Activated naive CD4-positive, alpha-beta T cell treated with anti-CD3 and anti-CD28 coated beads, Interleukin-2, amount 10 ng/mL, durations not matched to agents 7 days and 5 days (primary cell): ENCODE measurements around the gene MBP.

ENCODE experiments used
- CTCF ChIA-PET: fragments of 350-600 bp; sonication (Branson Sonifier 250); formaldehyde crosslinking; loops from one replicate; lab custom pipeline; 2021; ENCODE audit warnings: antibody characterized with exemption; lab: Charles Lee
- DNase-seq: peaks from one replicate; pipeline ENCODE4 v3.0.0-alpha.2; 2020
- H3K27ac Mint-ChIP-seq: one replicate; pipeline ENCODE4 v1.8.0; 2021; ENCODE audit warnings: mild to moderate bottlenecking, moderate library complexity, mixed read lengths
- H3K27me3 Mint-ChIP-seq: one replicate; pipeline ENCODE4 v1.8.0; 2021; ENCODE audit warnings: mild to moderate bottlenecking, mixed read lengths
- H3K36me3 Mint-ChIP-seq: one replicate; pipeline ENCODE4 v1.8.0; 2021; ENCODE audit warnings: mixed read lengths
- H3K4me1 Mint-ChIP-seq: one replicate; pipeline ENCODE4 v1.8.0; 2021; ENCODE audit warnings: mixed read lengths
- H3K4me3 Mint-ChIP-seq: one replicate; pipeline ENCODE4 v1.8.0; 2021; ENCODE audit warnings: mild to moderate bottlenecking, moderate library complexity, mixed read lengths
- H3K9me3 Mint-ChIP-seq: one replicate; pipeline ENCODE4 v1.8.0; 2021; ENCODE audit warnings: mixed read lengths

The MBP gene

GRCh38 chr18:77144451-77145118 is 12.0 kb upstream of the MBP start:
- no peaks in the 10 kb centered on the region for H3K27me3 Mint-ChIP-seq
- H3K27ac Mint-ChIP-seq: no peak overlapping the region
- no peak for DNase-seq
- H3K9me3 Mint-ChIP-seq: peaks cover 31% of the 10 kb centered on the region
- H3K36me3 Mint-ChIP-seq: peaks cover 25% of the 10 kb centered on the region
- H3K4me1 Mint-ChIP-seq: peaks cover 58% of the 10 kb centered on the region
- no peak overlapping the region for H3K4me3 Mint-ChIP-seq
- CTCF ChIA-PET: no interaction called here

- H3K9me3 Mint-ChIP-seq: peaks cover 31% of the 10 kb centered on the region
- H3K4me1 Mint-ChIP-seq: peaks cover 60% of the 10 kb centered on the region
- DNase-seq: no peak
- H3K4me3 Mint-ChIP-seq: no peak overlapping the region
- no peaks in the 10 kb centered on the region for H3K27me3 Mint-ChIP-seq
- peaks cover 25% of the 10 kb centered on the region for H3K36me3 Mint-ChIP-seq
- CTCF ChIA-PET: no interaction called here
- no peak overlapping the region for H3K27ac Mint-ChIP-seq
These were observed 11.5 kb upstream of the MBP start for GRCh38 chr18:77144046-77144445.

GRCh38 chr18:77143196-77143595 is 10.6 kb upstream of the MBP start:
- Mint-ChIP-seq H3K4me3 (no peak overlapping the region), H3K36me3 (peaks cover 25% of the 10 kb centered on the region), H3K9me3 (peaks cover 31% of the 10 kb centered on the region), H3K27ac (no peak overlapping the region), H3K4me1 (peaks cover 60% of the 10 kb centered on the region), H3K27me3 (no peaks in the 10 kb centered on the region)
- CTCF ChIA-PET: no interaction called here
- DNase-seq: no peak

GRCh38 chr18:77141401-77142118 is 9.0 kb upstream of the MBP start:
- CTCF ChIA-PET: interaction anchor here (0.8 to 0.9 kb wide), 2 partner anchors 55 to 79 kb away, joined by 3 to 5 read pairs; no protein-coding TSS in a partner anchor
- H3K4me3 Mint-ChIP-seq: no peak overlapping the region
- H3K36me3 Mint-ChIP-seq: peaks cover 25% of the 10 kb centered on the region
- DNase-seq: no peak
- H3K9me3 Mint-ChIP-seq: peaks cover 31% of the 10 kb centered on the region
- peaks cover 5% of the 10 kb centered on the region for H3K27me3 Mint-ChIP-seq
- peak overlapping the region; percentile 88 for H3K27ac Mint-ChIP-seq
- peaks cover 47% of the 10 kb centered on the region for H3K4me1 Mint-ChIP-seq

- Mint-ChIP-seq H3K27ac (peak overlapping the region; percentile 88), H3K27me3 (peaks cover 5% of the 10 kb centered on the region), H3K9me3 (peaks cover 31% of the 10 kb centered on the region), H3K4me1 (peaks cover 45% of the 10 kb centered on the region), H3K36me3 (peaks cover 25% of the 10 kb centered on the region), H3K4me3 (no peak overlapping the region)
- CTCF ChIA-PET: no interaction called here
- peak; percentile 77 for DNase-seq
These were observed 8.0 kb upstream of the MBP start for GRCh38 chr18:77140439-77141109.

- CTCF ChIA-PET: no interaction called here
- Mint-ChIP-seq H3K27ac (peak overlapping the region; percentile 88), H3K4me1 (peaks cover 47% of the 10 kb centered on the region), H3K9me3 (peaks cover 31% of the 10 kb centered on the region), H3K36me3 (peaks cover 25% of the 10 kb centered on the region), H3K27me3 (peaks cover 5% of the 10 kb centered on the region), H3K4me3 (no peak overlapping the region)
- no peak for DNase-seq
These were observed 7.4 kb upstream of the MBP start for GRCh38 chr18:77140030-77140429.

GRCh38 chr18:77139619-77140018 is 7.0 kb upstream of the MBP start:
- Mint-ChIP-seq H3K4me1 (peaks cover 47% of the 10 kb centered on the region), H3K27me3 (peaks cover 5% of the 10 kb centered on the region), H3K36me3 (peaks cover 22% of the 10 kb centered on the region), H3K9me3 (peaks cover 27% of the 10 kb centered on the region), H3K27ac (peak overlapping the region; percentile 58), H3K4me3 (no peak overlapping the region)
- CTCF ChIA-PET: no interaction called here
- no peak for DNase-seq

- Mint-ChIP-seq H3K27me3 (peaks cover 5% of the 10 kb centered on the region), H3K27ac (peak overlapping the region; percentile 20), H3K4me3 (no peak overlapping the region), H3K36me3 (peaks cover 13% of the 10 kb centered on the region), H3K9me3 (peaks cover 15% of the 10 kb centered on the region), H3K4me1 (peaks cover 55% of the 10 kb centered on the region)
- no peak for DNase-seq
- CTCF ChIA-PET: no interaction called here
These were observed 5.7 kb upstream of the MBP start for GRCh38 chr18:77138270-77138669.

GRCh38 chr18:77137851-77138250 is 5.3 kb upstream of the MBP start:
- CTCF ChIA-PET: no interaction called here
- peaks cover 56% of the 10 kb centered on the region for H3K4me1 Mint-ChIP-seq
- no peak for DNase-seq
- peaks cover 5% of the 10 kb centered on the region for H3K27me3 Mint-ChIP-seq
- H3K36me3 Mint-ChIP-seq: peaks cover 11% of the 10 kb centered on the region
- H3K27ac Mint-ChIP-seq: peak overlapping the region; percentile 20
- H3K4me3 Mint-ChIP-seq: no peak overlapping the region
- peaks cover 10% of the 10 kb centered on the region for H3K9me3 Mint-ChIP-seq

- no peak for DNase-seq
- H3K27ac Mint-ChIP-seq: no peak overlapping the region
- CTCF ChIA-PET: no interaction called here
- peaks cover 3% of the 10 kb centered on the region for H3K36me3 Mint-ChIP-seq
- peaks cover 53% of the 10 kb centered on the region for H3K4me1 Mint-ChIP-seq
- H3K4me3 Mint-ChIP-seq: no peak overlapping the region
- H3K27me3 Mint-ChIP-seq: peaks cover 5% of the 10 kb centered on the region
- peaks cover 3% of the 10 kb centered on the region for H3K9me3 Mint-ChIP-seq
These were observed 4.5 kb upstream of the MBP start for GRCh38 chr18:77136871-77137665.

GRCh38 chr18:77136076-77136718 is 3.6 kb upstream of the MBP start:
- Mint-ChIP-seq H3K4me3 (no peak overlapping the region), H3K27me3 (peaks cover 5% of the 10 kb centered on the region), H3K36me3 (peaks cover 2% of the 10 kb centered on the region), H3K27ac (no peak overlapping the region), H3K4me1 (peaks cover 45% of the 10 kb centered on the region), H3K9me3 (no peaks in the 10 kb centered on the region)
- no peak for DNase-seq
- CTCF ChIA-PET: no interaction called here

GRCh38 chr18:77135339-77136075 is 2.9 kb upstream of the MBP start:
- DNase-seq: no peak
- Mint-ChIP-seq H3K36me3 (peaks cover 9% of the 10 kb centered on the region), H3K27ac (no peak overlapping the region), H3K4me1 (peaks cover 44% of the 10 kb centered on the region), H3K4me3 (no peak overlapping the region), H3K27me3 (peaks cover 5% of the 10 kb centered on the region), H3K9me3 (no peaks in the 10 kb centered on the region)
- CTCF ChIA-PET: interaction anchor here (2.0 kb wide), 1 partner anchor 135 kb away, joined by 6 read pairs; no protein-coding TSS in a partner anchor

GRCh38 chr18:77134611-77135010 is 2.0 kb upstream of the MBP start:
- CTCF ChIA-PET: interaction anchor here (1.0 to 2.0 kb wide), 3 partner anchors 64 to 134 kb away, joined by 3 to 9 read pairs (median 6); no protein-coding TSS in a partner anchor
- Mint-ChIP-seq H3K4me1 (peaks cover 44% of the 10 kb centered on the region), H3K9me3 (no peaks in the 10 kb centered on the region), H3K27ac (peak overlapping the region; percentile 92), H3K36me3 (peaks cover 14% of the 10 kb centered on the region), H3K4me3 (no peak overlapping the region), H3K27me3 (peaks cover 5% of the 10 kb centered on the region)
- no peak for DNase-seq
